ENCODE measurements around the gene GH2.
"Not testable (repeated sequence)": the region's sequence is repeated elsewhere in the genome, so short reads cannot be mapped to it uniquely, and the experiment has no call there.

Gene GH2

GRCh38 chr17:63911041-63911635 lies 29.4 kb upstream of the GH2 start, which contains the start of gene CSHL1:
Gene CSHL1, minus strand, starts transcription at chr17:63911258. Its CDS starts 62 bp downstream, at chr17:63911196.
- no peak for DNase-seq (ENCODE audit: low read depth)

GRCh38 chr17:63910096-63910495 lies 28.4 kb upstream of the GH2 start:
- no peak for DNase-seq (ENCODE audit: low read depth)

GRCh38 chr17:63909586-63909985 lies 27.8 kb upstream of the GH2 start:
- DNase-seq (ENCODE audit: low read depth): not testable (repeated sequence)

- DNase-seq (ENCODE audit: low read depth): not testable (repeated sequence)
Observed at GRCh38 chr17:63907161-63907778, 25.5 kb upstream of the GH2 start.

GRCh38 chr17:63904796-63905195 lies 23.1 kb upstream of the GH2 start:
- not testable (repeated sequence) for DNase-seq (ENCODE audit: low read depth)

- not testable (repeated sequence) for DNase-seq (ENCODE audit: low read depth)
Observed at GRCh38 chr17:63903787-63904201, 22.1 kb upstream of the GH2 start.

GRCh38 chr17:63901971-63902370 lies 20.2 kb upstream of the GH2 start:
- not testable (repeated sequence) for DNase-seq (ENCODE audit: low read depth)

- not testable (repeated sequence) for DNase-seq (ENCODE audit: low read depth)
Observed at GRCh38 chr17:63898899-63899798, 17.4 kb upstream of the GH2 start.

- not testable (repeated sequence) for DNase-seq (ENCODE audit: low read depth)
Observed at GRCh38 chr17:63896524-63897354, 15.0 kb upstream of the GH2 start, which contains the start of gene CSH1. Gene CSH1, minus strand, starts transcription at chr17:63896574. Its CDS starts 63 bp downstream, at chr17:63896511.

- not testable (repeated sequence) for DNase-seq (ENCODE audit: low read depth)
Observed at GRCh38 chr17:63894821-63895220, 13.1 kb upstream of the GH2 start.

GRCh38 chr17:63894021-63894420 lies 12.3 kb upstream of the GH2 start:
- not testable (repeated sequence) for DNase-seq (ENCODE audit: low read depth)

GRCh38 chr17:63892316-63893037 lies 10.7 kb upstream of the GH2 start:
- not testable (repeated sequence) for DNase-seq (ENCODE audit: low read depth)

GRCh38 chr17:63889026-63889848 lies 7.5 kb upstream of the GH2 start:
- not testable (repeated sequence) for DNase-seq (ENCODE audit: low read depth)

GRCh38 chr17:63885119-63885518 lies 3.4 kb upstream of the GH2 start:
- not testable (repeated sequence) for DNase-seq (ENCODE audit: low read depth)

- not testable (repeated sequence) for DNase-seq (ENCODE audit: low read depth)
Observed at GRCh38 chr17:63882626-63883126, 932 bp upstream of the GH2 start.

GRCh38 chr17:63881337-63881736 lies 407 bp downstream of the GH2 start:
- DNase-seq (ENCODE audit: low read depth): not testable (repeated sequence)

GRCh38 chr17:63880706-63881105 lies 1.0 kb downstream of the GH2 start:
- DNase-seq (ENCODE audit: low read depth): no peak

GRCh38 chr17:63878413-63878812 lies 3.3 kb downstream of the GH2 start:
- DNase-seq (ENCODE audit: low read depth): not testable (repeated sequence)

GRCh38 chr17:63874693-63875092 lies 7.1 kb downstream of the GH2 start:
- DNase-seq (ENCODE audit: low read depth): not testable (repeated sequence)

Measured in stimulated activated CD8-positive, alpha-beta memory T cell treated with anti-CD3 and anti-CD28 coated beads, Interleukin-15, amount 100 ng/mL, for 24 hours (primary cell).